Astrocyte of the hippocampus (primary cell): Measurements from ENCODE around the gene VWDE.

Experiments used
- DNase-seq: peaks from one replicate; pipeline ENCODE4 v3.0.0; 2011; ENCODE audit warnings: low read depth, low spot score

VWDE gene

DNA sequence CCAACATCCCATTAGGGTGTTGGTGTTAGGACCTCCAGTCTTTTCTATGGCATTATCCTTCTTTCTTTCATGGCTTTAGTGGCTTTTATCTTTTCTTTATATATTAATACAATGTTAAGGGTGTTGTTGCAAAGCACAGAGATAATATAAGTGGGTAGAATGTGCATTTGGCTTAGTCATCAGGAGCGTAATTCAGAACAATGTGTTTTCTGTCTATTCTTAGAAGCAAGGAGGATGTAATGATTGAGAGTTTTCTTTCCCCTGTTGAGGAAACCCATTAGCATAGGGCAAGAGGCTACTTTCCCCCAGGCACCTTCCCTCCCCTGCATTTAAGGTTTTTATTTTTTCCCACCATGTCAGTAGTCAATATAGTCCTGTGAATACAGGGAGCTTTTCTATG lies 112.9 kb downstream of the VWDE start:
- no peak for DNase-seq

DNA sequence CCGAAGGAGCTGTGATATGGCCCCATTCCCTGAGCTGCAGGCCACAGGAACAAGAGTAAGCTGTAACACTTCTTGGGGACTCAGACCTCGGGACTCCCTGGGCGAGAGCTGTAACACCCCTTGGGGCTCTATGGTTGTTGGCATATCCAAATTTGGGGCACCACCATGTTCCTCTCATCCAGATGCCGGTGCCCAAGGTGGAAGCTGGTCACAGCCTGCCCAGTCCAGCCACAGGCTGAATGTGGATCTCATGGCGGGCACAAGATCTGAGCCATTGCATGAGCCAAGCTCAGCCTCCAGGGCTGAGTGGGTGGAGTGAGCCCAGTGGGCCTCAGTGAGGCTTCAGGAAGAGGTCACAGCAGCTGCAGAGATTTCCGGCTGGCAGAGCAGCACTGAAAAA lies 113.7 kb downstream of the VWDE start:
- no peak for DNase-seq

DNA sequence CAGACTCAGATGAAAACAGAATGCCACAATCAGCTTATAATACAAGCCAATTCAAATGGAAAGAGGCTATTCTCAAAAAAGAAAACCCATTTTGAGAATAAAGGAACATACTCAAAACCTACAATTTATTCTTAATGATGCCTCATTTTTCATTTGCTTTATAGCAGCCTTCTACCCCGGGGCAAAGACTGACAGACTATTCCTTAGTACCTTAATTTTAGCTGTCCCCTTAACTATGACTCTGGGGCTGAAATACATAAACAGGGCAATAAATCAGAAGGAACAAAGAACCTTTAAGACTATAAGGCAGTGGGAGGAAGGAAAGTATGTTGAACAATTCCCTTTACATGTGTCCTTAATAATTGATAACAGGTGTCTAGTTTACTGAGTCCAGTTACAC lies 115.8 kb downstream of the VWDE start:
- DNase-seq = no peak

GRCh38 chr7:12281038-12281437 lies 122.6 kb downstream of the VWDE start:
- DNase-seq = peak; percentile 2
